Thyroid gland (tissue), 4 donors: ENCODE data around the gene LRRC30. TPM values are rescaled to one million over a fixed set of nuclear protein-coding genes. Genes with fewer than 3 reads are reported as not detected.

Experiments
- DNase-seq, 2 donors: peaks; one replicate each; pipeline ENCODE4 v3.0.0-alpha.2; 2019
- H3K27ac ChIP-seq, 3 donors: fragments of 200-600 bp; sonication (generic); 1 replicate in 2 of 3; 2 replicates in 1 of 3; pipeline ENCODE4 v1.5.1; 2016 to 2019; ENCODE audit warnings: mild to moderate bottlenecking in 1 of 3, moderate library complexity in 1 of 3
- H3K27me3 ChIP-seq: fragments of 200-600 bp; sonication (generic); one replicate; pipeline ENCODE4 v1.5.1; 2019
- H3K36me3 ChIP-seq, 2 donors: fragments of 200-600 bp; sonication (generic); one replicate each; pipeline ENCODE4 v1.5.1; 2016 to 2019
- H3K4me1 ChIP-seq, 2 donors: fragments of 200-600 bp; sonication (generic); one replicate each; pipeline ENCODE4 v1.5.1; 2017 to 2019
- H3K4me3 ChIP-seq, 3 donors: fragments of 200-600 bp; sonication (generic); replicated peaks in 1 of 3; 1 replicate in 2 of 3; 2 replicates in 1 of 3; pipeline ENCODE4 v1.5.1; 2016; ENCODE audit warnings: mild to moderate bottlenecking in 1 of 3
- H3K9me3 ChIP-seq: fragments of 200-600 bp; sonication (generic); one replicate; pipeline ENCODE4 v1.5.1; 2017
- CTCF ChIP-seq, 6 experiments: fragments of 200-600 bp in 3 of 6; fragments of 450-650 bp in 3 of 6; sonication (generic) in 3 of 6; IDR thresholded peaks; one replicate each; pipeline ENCODE4 v1.5.1; 2016 to 2019; ENCODE audit warnings: antibody characterized with exemption in 6 of 6, mild to moderate bottlenecking in 2 of 6, inconsistent platforms in 1 of 6, moderate library complexity in 1 of 6
- POLR2A ChIP-seq, 2 donors: fragments of 450-650 bp; IDR thresholded peaks; one replicate each; pipeline ENCODE4 v1.6.1; 2017; ENCODE audit warnings: antibody characterized with exemption in 2 of 2, mild to moderate bottlenecking in 2 of 2, moderate library complexity in 1 of 2
- WGBS, 2 donors: methylation state at CpG; one replicate each; pipeline ENCODE4 v1.1.5; 2017; 5-methylcytosine and 5-hydroxymethylcytosine counted together
- intact Hi-C: fragments of 100-400 bp; cut with DNase I; formaldehyde crosslinking; loops from one replicate; pipeline ENCODE4 v1.15.1; 2023
- total RNA-seq, 4 donors: library from RNA; depleted of rRNA; stranded (reverse); fragments of >200 nt; gene quantifications; one replicate each; pipeline ENCODE4 v1.2.3, GENCODE V29; 2016

LRRC30 gene
- total RNA-seq, 4 donors from 2014 or later, result not detected

GRCh38 chr18:7236933-7237332 lies 6.0 kb downstream of the LRRC30 start:
- no peaks in the 10 kb centered on the region for H3K36me3 ChIP-seq
- DNase-seq, result no peak
- intact Hi-C loops, result no loop called here
- H3K27ac ChIP-seq, result peak overlapping the region; percentile 74 to 78 (median 76)
- peaks cover 34 to 44% of the 10 kb centered on the region in 2 donors for H3K4me1 ChIP-seq
- no peak overlapping the region for H3K4me3 ChIP-seq
- TF ChIP-seq POLR2A (IDR thresholded peaks at IDR 0.05) (no peak), CTCF (IDR thresholded peaks at IDR 0.05) (no peak)
- no peaks in the 10 kb centered on the region for H3K27me3 ChIP-seq
- 94 to 96% methylated on average over 8 of the region's 8 CpGs for WGBS, 2 donors
- no peaks in the 10 kb centered on the region for H3K9me3 ChIP-seq

GRCh38 chr18:7237673-7238272 lies 6.9 kb downstream of the LRRC30 start:
- WGBS, 2 donors, result 41 to 44% methylated on average over 6 of the region's 6 CpGs
- H3K4me3 ChIP-seq, result no peak overlapping the region
- intact Hi-C loops, result no loop called here
- no peaks in the 10 kb centered on the region for H3K27me3 ChIP-seq
- peaks cover 32 to 42% of the 10 kb centered on the region in 2 donors for H3K4me1 ChIP-seq
- peak overlapping the region; percentile 74 to 78 (median 76) for H3K27ac ChIP-seq
- DNase-seq, result peak; percentile 82 to 85
- TF ChIP-seq POLR2A (IDR thresholded peaks at IDR 0.05) (no peak), CTCF (IDR thresholded peaks at IDR 0.05) (no peak)
- no peaks in the 10 kb centered on the region for H3K36me3 ChIP-seq
- H3K9me3 ChIP-seq, result no peaks in the 10 kb centered on the region

GRCh38 chr18:7242926-7243325 lies 12.0 kb downstream of the LRRC30 start:
- DNase-seq, result no peak
- H3K36me3 ChIP-seq, result no peaks in the 10 kb centered on the region
- WGBS, 2 donors, result 89 to 91% methylated on average over 4 of the region's 4 CpGs
- no peaks in the 10 kb centered on the region for H3K9me3 ChIP-seq
- TF ChIP-seq CTCF (IDR thresholded peaks at IDR 0.05) (no peak), POLR2A (IDR thresholded peaks at IDR 0.05) (no peak)
- H3K4me3 ChIP-seq, result no peak overlapping the region
- intact Hi-C loops, result no loop called here
- peaks cover 4 to 9% of the 10 kb centered on the region in 2 donors for H3K4me1 ChIP-seq
- H3K27me3 ChIP-seq, result no peaks in the 10 kb centered on the region
- H3K27ac ChIP-seq, result no peak overlapping the region

GRCh38 chr18:7248877-7249276 lies 18.0 kb downstream of the LRRC30 start:
- 83 to 86% methylated on average over 6 of the region's 6 CpGs for WGBS, 2 donors
- DNase-seq, result no peak
- Histone ChIP-seq H3K27me3 (no peaks in the 10 kb centered on the region), H3K27ac (no peak overlapping the region), H3K4me3 (no peak overlapping the region), H3K36me3 (no peaks in the 10 kb centered on the region), H3K9me3 (no peaks in the 10 kb centered on the region), H3K4me1 (peaks cover 3 to 14% of the 10 kb centered on the region in 2 donors)
- intact Hi-C loops, result no loop called here
- TF ChIP-seq CTCF (IDR thresholded peaks at IDR 0.05) (no peak), POLR2A (IDR thresholded peaks at IDR 0.05) (no peak)

- no peaks in the 10 kb centered on the region for H3K9me3 ChIP-seq
- no peak overlapping the region for H3K27ac ChIP-seq
- intact Hi-C loops, result no loop called here
- DNase-seq, result no peak
- 87 to 93% methylated on average over 5 of the region's 5 CpGs for WGBS, 2 donors
- no peak overlapping the region for H3K4me3 ChIP-seq
- H3K36me3 ChIP-seq, result no peaks in the 10 kb centered on the region
- peaks cover 3 to 14% of the 10 kb centered on the region in 2 donors for H3K4me1 ChIP-seq
- no peaks in the 10 kb centered on the region for H3K27me3 ChIP-seq
- TF ChIP-seq POLR2A (IDR thresholded peaks at IDR 0.05) (no peak), CTCF (IDR thresholded peaks at IDR 0.05) (no peak)
Observed at GRCh38 chr18:7254163-7254562, 23.3 kb downstream of the LRRC30 start.
